ENCODE results near the gene ABCA3. TPM values are rescaled to one million over a fixed set of nuclear protein-coding genes. Genes with fewer than 3 reads are reported as not detected.
A peak's percentile ranks its signal among the peaks of the same experiment; 100 is the strongest.

Gene ABCA3
- total RNA-seq, 1 donor from 2014 or later = 3.1 TPM

DNA sequence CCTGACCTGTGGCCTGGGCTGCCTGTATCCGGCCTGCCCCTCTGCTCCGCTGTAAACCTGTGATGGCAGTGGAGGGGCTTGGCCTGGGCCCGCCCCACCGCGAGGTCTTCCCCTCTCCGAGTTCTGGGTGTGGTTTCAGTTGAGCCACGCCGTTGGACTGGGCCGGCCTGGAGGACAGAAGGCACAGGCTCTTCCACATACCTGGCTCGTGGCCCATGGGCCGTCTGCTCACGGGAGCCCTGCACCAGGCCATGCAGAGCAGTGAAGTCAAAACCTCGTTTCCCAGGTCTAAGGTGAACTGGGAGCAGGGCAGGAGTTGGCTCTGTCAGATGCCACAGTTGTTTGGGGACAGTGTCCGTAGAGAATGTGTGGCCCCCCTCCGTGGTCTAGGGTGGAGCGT lies 67.0 kb downstream of the ABCA3 start:
- ATAC-seq (ENCODE audit: low read depth) (no peak), DNase-seq (no peak)
- CTCF ChIA-PET = no interaction called here
- Mint-ChIP-seq H3K27me3 (no peaks in the 10 kb centered on the region), H3K27ac (no peak overlapping the region), H3K36me3 (ENCODE audit: low read depth) (peaks cover 2% of the 10 kb centered on the region), H3K4me3 (no peak overlapping the region), H3K9me3 (no peaks in the 10 kb centered on the region), H3K4me1 (peaks cover 11% of the 10 kb centered on the region)
- intact Hi-C loops (cut with micrococcal nuclease) = no loop called here
- TF ChIP-seq, protein P1, sequence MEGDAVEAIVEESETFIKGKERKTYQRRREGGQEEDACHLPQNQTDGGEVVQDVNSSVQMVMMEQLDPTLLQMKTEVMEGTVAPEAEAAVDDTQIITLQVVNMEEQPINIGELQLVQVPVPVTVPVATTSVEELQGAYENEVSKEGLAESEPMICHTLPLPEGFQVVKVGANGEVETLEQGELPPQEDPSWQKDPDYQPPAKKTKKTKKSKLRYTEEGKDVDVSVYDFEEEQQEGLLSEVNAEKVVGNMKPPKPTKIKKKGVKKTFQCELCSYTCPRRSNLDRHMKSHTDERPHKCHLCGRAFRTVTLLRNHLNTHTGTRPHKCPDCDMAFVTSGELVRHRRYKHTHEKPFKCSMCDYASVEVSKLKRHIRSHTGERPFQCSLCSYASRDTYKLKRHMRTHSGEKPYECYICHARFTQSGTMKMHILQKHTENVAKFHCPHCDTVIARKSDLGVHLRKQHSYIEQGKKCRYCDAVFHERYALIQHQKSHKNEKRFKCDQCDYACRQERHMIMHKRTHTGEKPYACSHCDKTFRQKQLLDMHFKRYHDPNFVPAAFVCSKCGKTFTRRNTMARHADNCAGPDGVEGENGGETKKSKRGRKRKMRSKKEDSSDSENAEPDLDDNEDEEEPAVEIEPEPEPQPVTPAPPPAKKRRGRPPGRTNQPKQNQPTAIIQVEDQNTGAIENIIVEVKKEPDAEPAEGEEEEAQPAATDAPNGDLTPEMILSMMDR (IDR thresholded peaks at IDR 0.05) = no peak
- POLR2A ChIA-PET = interaction anchor here (0.6 kb wide), 2 partner anchors 43 to 44 kb away, joined by 3 to 4 read pairs; no protein-coding TSS in a partner anchor

DNA sequence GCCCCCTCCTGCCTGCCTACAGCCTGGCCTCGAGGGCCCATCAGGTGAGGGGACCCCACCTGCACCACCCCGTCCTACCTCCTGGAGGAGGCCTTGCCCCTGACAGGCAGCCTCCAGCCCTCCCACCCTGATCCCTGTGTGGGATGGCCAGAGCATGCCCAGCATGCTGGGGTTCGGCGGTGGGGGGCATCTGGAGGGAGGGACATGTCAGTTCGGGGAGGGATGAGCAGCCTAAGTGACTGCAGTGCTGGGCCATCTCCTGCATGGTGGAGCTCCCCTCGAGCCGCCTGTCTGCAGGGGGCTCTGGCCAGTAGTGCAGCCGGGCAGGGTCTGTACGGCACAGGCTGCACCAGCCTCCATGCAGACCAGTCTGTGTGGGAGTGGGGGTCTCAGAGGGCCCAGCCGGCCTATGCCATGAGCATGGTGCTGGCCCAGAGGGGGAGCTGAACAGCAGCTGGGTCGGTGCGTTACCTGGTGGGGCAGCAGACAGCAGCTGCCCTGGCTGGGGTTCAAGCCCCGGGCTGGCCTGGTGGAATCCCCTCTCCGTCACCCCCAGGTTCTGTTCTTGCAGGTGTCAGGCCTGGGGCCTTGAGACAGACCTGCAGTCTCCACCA lies 68.6 kb downstream of the ABCA3 start:
- no peak overlapping the region for H3K27ac Mint-ChIP-seq
- CTCF ChIA-PET = no interaction called here
- DNase-seq = no peak

DNA sequence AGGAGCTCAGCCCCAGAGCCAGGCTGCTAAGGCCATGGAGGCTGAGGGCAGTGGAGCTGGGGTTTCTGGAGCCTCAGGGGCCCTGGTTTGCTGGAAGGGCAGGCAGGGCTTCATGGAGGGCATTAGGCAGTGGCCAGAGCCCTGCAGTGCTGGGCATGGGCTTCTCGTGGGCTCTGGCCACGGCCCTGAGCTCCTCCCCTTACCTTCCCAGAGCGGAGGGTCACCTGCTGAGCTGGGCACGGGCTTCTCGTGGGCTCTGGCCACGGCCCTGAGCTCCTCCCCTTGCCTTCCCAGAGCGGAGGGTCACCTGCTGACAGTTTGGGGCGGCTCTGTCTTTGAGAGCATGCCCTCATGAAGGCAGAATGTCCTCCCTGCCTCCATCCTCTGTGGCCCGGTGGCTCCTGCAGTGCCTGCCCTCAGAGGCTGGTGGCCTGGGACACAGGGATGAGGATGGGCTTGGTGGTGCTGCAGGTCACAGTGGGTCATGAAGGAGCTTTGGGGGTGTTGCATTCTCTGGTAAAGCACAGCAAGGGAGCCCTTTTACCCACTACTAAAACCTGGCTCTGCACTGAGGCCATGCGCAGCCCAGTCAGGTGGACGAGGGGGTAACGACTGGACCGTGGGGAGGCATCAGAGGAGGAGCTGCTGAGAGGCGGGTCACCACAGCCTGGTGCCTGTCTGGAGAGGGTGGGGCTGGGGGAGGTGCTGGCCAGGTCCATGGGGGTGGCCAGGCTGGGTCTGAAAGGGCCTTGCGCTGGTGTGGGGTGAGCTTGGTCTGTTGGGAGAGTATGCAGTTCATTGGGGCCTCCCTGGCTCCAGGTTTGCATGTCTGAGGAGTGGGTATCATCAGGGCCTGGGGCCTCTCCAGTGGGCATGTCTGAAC lies 69.7 kb downstream of the ABCA3 start:
- Mint-ChIP-seq H3K27me3 (no peaks in the 10 kb centered on the region), H3K4me1 (peaks cover 25% of the 10 kb centered on the region), H3K9me3 (no peaks in the 10 kb centered on the region), H3K4me3 (no peak overlapping the region), H3K27ac (no peak overlapping the region), H3K36me3 (ENCODE audit: low read depth) (peaks cover 17% of the 10 kb centered on the region)
- CTCF ChIA-PET = no interaction called here
- TF ChIP-seq, protein P1 (IDR thresholded peaks at IDR 0.05) = no peak
- no peak for ATAC-seq (ENCODE audit: low read depth)
- DNase-seq = no peak
- intact Hi-C loops (cut with micrococcal nuclease) = no loop called here
- POLR2A ChIA-PET = interaction anchor here (0.9 to 1.3 kb wide), 2 partner anchors 14 to 116 kb away, joined by 3 read pairs; partner anchors contain the start of gene TRAF7

More for the DNA sequence above, 68.6 kb downstream of the ABCA3 start:
- TF ChIP-seq, protein P1 (IDR thresholded peaks at IDR 0.05) = no peak
- no peak for ATAC-seq (ENCODE audit: low read depth)
- Mint-ChIP-seq H3K9me3 (no peaks in the 10 kb centered on the region), H3K4me1 (peaks cover 14% of the 10 kb centered on the region), H3K4me3 (no peak overlapping the region), H3K27me3 (no peaks in the 10 kb centered on the region), H3K36me3 (ENCODE audit: low read depth) (peaks cover 11% of the 10 kb centered on the region)
- intact Hi-C loops (cut with micrococcal nuclease) = no loop called here
- POLR2A ChIA-PET = interaction anchor here (1.3 kb wide), 1 partner anchor 117 kb away, joined by 3 read pairs; the partner anchor contains the start of gene TRAF7

DNA sequence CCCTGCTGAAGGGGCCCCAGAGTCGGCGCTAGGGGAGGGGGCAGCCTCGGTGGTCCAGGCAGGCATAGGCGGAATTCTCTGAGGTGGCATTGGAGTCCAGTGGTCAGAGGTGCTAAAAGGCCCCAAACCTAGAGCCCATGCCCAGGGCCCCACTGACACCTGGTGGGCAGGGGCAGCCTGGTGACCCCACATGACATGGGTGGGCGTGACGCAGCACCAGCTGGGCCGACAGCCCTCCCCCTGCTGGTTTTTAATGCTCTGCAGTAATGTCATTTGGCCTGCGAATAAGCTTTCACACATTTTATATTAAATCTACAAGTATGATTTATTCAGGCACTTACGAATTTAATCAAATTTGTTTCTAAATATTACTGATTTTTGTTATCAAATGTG lies 70.5 kb downstream of the ABCA3 start:
- Mint-ChIP-seq H3K36me3 (ENCODE audit: low read depth) (peaks cover 21% of the 10 kb centered on the region), H3K4me3 (peak overlapping the region; percentile 93), H3K4me1 (peaks cover 32% of the 10 kb centered on the region), H3K9me3 (no peaks in the 10 kb centered on the region), H3K27ac (no peak overlapping the region), H3K27me3 (no peaks in the 10 kb centered on the region)
- intact Hi-C loops (cut with micrococcal nuclease) = no loop called here
- DNase-seq = no peak
- no peak for ATAC-seq (ENCODE audit: low read depth)
- ChIA-PET POLR2A (interaction anchor here (0.9 to 2.3 kb wide), 2 partner anchors 13 to 115 kb away, joined by 3 to 14 read pairs; partner anchors contain the start of gene TRAF7), CTCF (interaction anchor here (0.9 kb wide), 1 partner anchor 20 kb away, joined by 3 read pairs; no protein-coding TSS in a partner anchor)
- TF ChIP-seq, protein P1 (IDR thresholded peaks at IDR 0.05) = no peak

All from activated B cell treated with CpG ODN at 0.5 μM for 24 hours (primary cell).